Smooth muscle cell (in vitro differentiated cells): ENCODE results near the gene MRPL19. TPM values are rescaled to one million over a fixed set of nuclear protein-coding genes. Genes with fewer than 3 reads are reported as not detected.

Experiments
- DNase-seq: peaks from one replicate; lab custom pipeline; 2025; ENCODE audit not compliant: unreplicated experiment; lab: John Stamatoyannopoulos, UW
- H2AFZ ChIP-seq: fragments of 200-600 bp; sonication (generic); 2 replicates; pipeline ENCODE4 v1.6.0; 2016; ENCODE audit warnings: antibody characterized with exemption, low read depth, mild to moderate bottlenecking
- H3F3A ChIP-seq: fragments of 200-600 bp; sonication (generic); 2 replicates; pipeline ENCODE4 v1.6.0; 2017; ENCODE audit warnings: antibody characterized with exemption, low read depth
- H3K27ac ChIP-seq: fragments of 200-600 bp; sonication (generic); 2 replicates; pipeline ENCODE4 v1.5.1; 2016; ENCODE audit warnings: low read depth, mild to moderate bottlenecking
- H3K27me3 ChIP-seq: fragments of 200-600 bp; sonication (generic); 2 replicates; pipeline ENCODE4 v1.6.1; 2016; ENCODE audit warnings: low read depth, mild to moderate bottlenecking
- H3K36me3 ChIP-seq: fragments of 200-600 bp; sonication (generic); 2 replicates; pipeline ENCODE4 v1.5.1; 2016; ENCODE audit warnings: low read depth
- H3K4me1 ChIP-seq: fragments of 200-600 bp; sonication (generic); 2 replicates; pipeline ENCODE4 v1.5.1; 2016; ENCODE audit warnings: low read depth
- H3K4me2 ChIP-seq: fragments of 200-600 bp; sonication (generic); 2 replicates; pipeline ENCODE4 v1.6.0; 2016; ENCODE audit warnings: mild to moderate bottlenecking
- H3K4me3 ChIP-seq: fragments of 200-600 bp; sonication (generic); 2 replicates; pipeline ENCODE4 v1.5.1; 2016; ENCODE audit warnings: mild to moderate bottlenecking
- H3K79me2 ChIP-seq: fragments of 200-600 bp; sonication (generic); 2 replicates; pipeline ENCODE4 v1.6.0; 2016; ENCODE audit warnings: low read depth, mild to moderate bottlenecking
- H3K9ac ChIP-seq: fragments of 200-600 bp; sonication (generic); 2 replicates; pipeline ENCODE4 v1.6.0; 2016; ENCODE audit warnings: low read depth
- H3K9me3 ChIP-seq: fragments of 200-600 bp; sonication (generic); replicated peaks from 2 replicates; pipeline ENCODE4 v1.5.1; 2016; ENCODE audit warnings: low read depth
- H4K20me1 ChIP-seq: fragments of 200-600 bp; sonication (generic); 2 replicates; pipeline ENCODE4 v1.6.0; 2016; ENCODE audit warnings: low read depth
- WGBS: methylation state at CpG from one replicate; pipeline ENCODE4 v1.1.7; 2016; ENCODE audit warnings: low lambda C conversion rate; 5-methylcytosine and 5-hydroxymethylcytosine counted together
- polyA plus RNA-seq: library from polyadenylated mRNA; unstranded; fragments of >200 nt; fragmentation: Nextera tagmentation; extraction: Ambion mirVana; gene quantifications from 2 replicates; pipeline ENCODE4 v1.2.1, GENCODE V29; 2016
- total RNA-seq: library from RNA; depleted of rRNA; stranded (reverse); fragments of >200 nt; gene quantifications from 2 replicates; pipeline ENCODE4 v1.2.3, GENCODE V29; 2014
- TF ChIP-seq, protein P1 (sequence below): fragments of 200-600 bp; sonication (generic); IDR thresholded peaks from 2 replicates; pipeline ENCODE4 v1.5.1; 2017; ENCODE audit warnings: borderline replicate concordance, mild to moderate bottlenecking, antibody characterized with exemption; ENCODE audit not compliant: insufficient read depth, poor library complexity, severe bottlenecking

MRPL19 gene
- total and polyA plus RNA-seq, 2 experiments from 2014 or later = 41.6 to 58.3 TPM

DNA sequence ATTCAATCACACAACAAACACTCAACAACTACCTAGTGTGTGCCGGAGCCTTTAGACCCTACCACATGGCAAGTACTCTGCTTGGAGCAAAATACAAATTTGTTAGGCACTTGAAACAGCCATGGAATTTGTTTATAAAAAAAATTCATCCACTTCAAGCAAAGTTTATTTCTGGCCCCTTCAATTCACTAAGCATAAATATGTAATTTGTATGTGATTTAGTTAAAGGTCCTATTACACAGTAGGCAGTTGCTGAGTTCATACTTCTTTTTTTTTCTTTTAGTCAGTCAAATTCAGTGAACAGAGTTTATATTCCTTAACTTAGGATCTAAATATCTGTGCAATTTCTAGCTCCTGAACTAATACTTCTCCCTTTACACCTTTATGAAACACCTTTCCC is 41.6 kb downstream of the MRPL19 start:
- 90% methylated on average over 1 of the region's 1 CpG for WGBS
- Histone ChIP-seq H3K4me2 (no peak overlapping the region), H3F3A (no peaks in the 10 kb centered on the region), H3K9ac (no peak overlapping the region), H3K79me2 (no peaks in the 10 kb centered on the region), H3K27me3 (no peaks in the 10 kb centered on the region), H3K36me3 (peaks cover 16% of the 10 kb centered on the region), H3K4me1 (no peaks in the 10 kb centered on the region), H4K20me1 (no peaks in the 10 kb centered on the region), H3K4me3 (no peak overlapping the region), H3K9me3 (no peaks in the 10 kb centered on the region), H3K27ac (no peak overlapping the region), H2AFZ (no peak overlapping the region)
- TF ChIP-seq, protein P1, sequence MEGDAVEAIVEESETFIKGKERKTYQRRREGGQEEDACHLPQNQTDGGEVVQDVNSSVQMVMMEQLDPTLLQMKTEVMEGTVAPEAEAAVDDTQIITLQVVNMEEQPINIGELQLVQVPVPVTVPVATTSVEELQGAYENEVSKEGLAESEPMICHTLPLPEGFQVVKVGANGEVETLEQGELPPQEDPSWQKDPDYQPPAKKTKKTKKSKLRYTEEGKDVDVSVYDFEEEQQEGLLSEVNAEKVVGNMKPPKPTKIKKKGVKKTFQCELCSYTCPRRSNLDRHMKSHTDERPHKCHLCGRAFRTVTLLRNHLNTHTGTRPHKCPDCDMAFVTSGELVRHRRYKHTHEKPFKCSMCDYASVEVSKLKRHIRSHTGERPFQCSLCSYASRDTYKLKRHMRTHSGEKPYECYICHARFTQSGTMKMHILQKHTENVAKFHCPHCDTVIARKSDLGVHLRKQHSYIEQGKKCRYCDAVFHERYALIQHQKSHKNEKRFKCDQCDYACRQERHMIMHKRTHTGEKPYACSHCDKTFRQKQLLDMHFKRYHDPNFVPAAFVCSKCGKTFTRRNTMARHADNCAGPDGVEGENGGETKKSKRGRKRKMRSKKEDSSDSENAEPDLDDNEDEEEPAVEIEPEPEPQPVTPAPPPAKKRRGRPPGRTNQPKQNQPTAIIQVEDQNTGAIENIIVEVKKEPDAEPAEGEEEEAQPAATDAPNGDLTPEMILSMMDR = no peak
- DNase-seq = no peak

DNA sequence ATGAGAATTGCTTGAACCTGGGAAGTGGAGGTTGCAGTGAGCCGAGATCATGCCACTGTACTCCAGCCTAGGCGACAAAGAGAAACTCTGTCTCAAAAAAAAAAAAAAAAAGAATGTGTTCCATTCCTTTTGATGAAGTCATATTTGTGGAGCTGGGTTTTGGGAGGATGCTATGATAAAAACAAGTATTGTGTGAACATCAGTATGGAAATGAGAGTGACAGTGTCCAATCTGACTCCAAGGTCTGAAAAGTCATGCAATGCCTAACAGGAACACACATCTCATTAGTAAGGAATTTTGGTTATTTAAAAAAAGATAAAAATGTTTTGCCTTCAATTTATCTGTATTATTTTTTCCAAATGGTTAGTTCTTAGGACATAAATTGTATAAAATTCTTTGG is 52.3 kb downstream of the MRPL19 start:
- H4K20me1 ChIP-seq = no peaks in the 10 kb centered on the region
- peaks cover 6% of the 10 kb centered on the region for H3K9me3 ChIP-seq
- WGBS = 87% methylated on average over 2 of the region's 2 CpGs
- no peak overlapping the region for H2AFZ ChIP-seq
- no peak overlapping the region for H3K9ac ChIP-seq
- no peaks in the 10 kb centered on the region for H3K27me3 ChIP-seq
- peaks cover 23% of the 10 kb centered on the region for H3K36me3 ChIP-seq
- H3K4me3 ChIP-seq = no peak overlapping the region
- no peaks in the 10 kb centered on the region for H3K4me1 ChIP-seq
- TF ChIP-seq, protein P1 = no peak
- no peaks in the 10 kb centered on the region for H3F3A ChIP-seq
- no peak overlapping the region for H3K27ac ChIP-seq
- H3K79me2 ChIP-seq = no peaks in the 10 kb centered on the region
- no peak for DNase-seq
- H3K4me2 ChIP-seq = no peak overlapping the region

DNA sequence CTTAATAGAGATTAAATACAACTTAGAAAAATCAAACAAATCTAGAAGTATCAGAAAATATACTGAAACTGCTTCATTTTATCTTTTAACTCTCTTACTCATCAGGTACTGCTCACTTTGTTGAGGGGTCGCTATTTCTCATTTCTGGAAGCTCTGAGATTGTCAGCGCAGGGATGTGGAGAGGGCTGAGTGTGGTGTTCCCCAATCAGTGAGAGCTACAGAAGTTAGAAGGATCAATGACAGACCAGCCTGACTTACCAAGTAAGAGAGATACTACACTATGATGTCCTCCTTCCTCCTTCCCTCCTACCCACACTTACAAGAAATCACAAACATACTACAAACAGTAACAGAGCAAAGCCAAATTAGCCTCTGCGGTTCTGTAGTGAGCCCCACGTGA is 56.0 kb downstream of the MRPL19 start:
- no peaks in the 10 kb centered on the region for H3K79me2 ChIP-seq
- no peak overlapping the region for H3K9ac ChIP-seq
- H3K4me3 ChIP-seq = no peak overlapping the region
- peaks cover 21% of the 10 kb centered on the region for H3K36me3 ChIP-seq
- TF ChIP-seq, protein P1 = no peak
- no peak for DNase-seq
- H3K4me1 ChIP-seq = no peaks in the 10 kb centered on the region
- H4K20me1 ChIP-seq = no peaks in the 10 kb centered on the region
- WGBS = 96% methylated on average over 4 of the region's 4 CpGs
- peaks cover 5% of the 10 kb centered on the region for H3K9me3 ChIP-seq
- H3F3A ChIP-seq = no peaks in the 10 kb centered on the region
- H3K4me2 ChIP-seq = no peak overlapping the region
- H3K27ac ChIP-seq = no peak overlapping the region
- no peaks in the 10 kb centered on the region for H3K27me3 ChIP-seq
- no peak overlapping the region for H2AFZ ChIP-seq

DNA sequence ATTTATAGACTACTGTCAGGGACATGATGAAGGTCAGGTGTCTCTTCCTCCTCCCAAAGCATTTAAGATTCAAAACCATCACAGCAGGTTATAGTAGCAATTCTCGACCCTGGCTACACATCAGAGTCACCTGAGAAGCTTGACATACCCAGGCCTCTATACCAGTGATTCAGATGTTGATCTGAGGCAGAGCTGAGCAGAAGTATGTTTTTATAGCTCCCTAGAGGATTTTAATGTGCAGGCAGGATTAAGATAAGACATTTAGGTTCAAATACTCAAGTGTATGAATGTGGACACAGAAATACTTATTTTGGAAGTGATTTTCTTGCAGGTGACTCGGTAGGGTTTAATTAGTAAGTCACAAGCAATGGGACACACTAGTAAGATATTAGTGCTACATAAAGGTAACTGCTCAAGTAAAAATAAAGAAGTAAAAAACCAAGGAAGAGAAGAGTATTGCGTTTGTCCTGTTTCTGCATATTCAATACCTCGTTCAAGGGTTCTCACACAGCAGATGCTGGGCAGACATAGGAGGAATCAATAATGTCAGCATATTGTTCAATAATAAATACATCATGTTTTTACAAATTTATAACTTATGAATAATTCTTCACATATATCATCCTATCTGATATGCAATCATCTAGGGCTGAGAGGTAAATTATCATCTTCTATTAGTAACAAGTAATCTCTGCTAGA is 57.2 kb downstream of the MRPL19 start:
- Histone ChIP-seq H3K4me3 (no peak overlapping the region), H2AFZ (no peak overlapping the region), H3F3A (no peaks in the 10 kb centered on the region), H3K9me3 (no peaks in the 10 kb centered on the region), H3K4me2 (no peak overlapping the region), H3K79me2 (no peaks in the 10 kb centered on the region), H4K20me1 (no peaks in the 10 kb centered on the region), H3K9ac (no peak overlapping the region), H3K27me3 (no peaks in the 10 kb centered on the region), H3K4me1 (no peaks in the 10 kb centered on the region), H3K27ac (no peak overlapping the region), H3K36me3 (peaks cover 14% of the 10 kb centered on the region)
- no peak for DNase-seq
- TF ChIP-seq, protein P1 = no peak
- 89% methylated on average over 4 of the region's 4 CpGs for WGBS
